ENCODE measurements around the gene CIAO2B. TPM values are rescaled to one million over a fixed set of nuclear protein-coding genes. Genes with fewer than 3 reads are reported as not detected.

CIAO2B gene
- total and polyA plus RNA-seq, 2 donors (not counting 3 experiments of a cell fraction or from before 2014, with no cell fraction given), result 78.7 to 314 TPM

DNA sequence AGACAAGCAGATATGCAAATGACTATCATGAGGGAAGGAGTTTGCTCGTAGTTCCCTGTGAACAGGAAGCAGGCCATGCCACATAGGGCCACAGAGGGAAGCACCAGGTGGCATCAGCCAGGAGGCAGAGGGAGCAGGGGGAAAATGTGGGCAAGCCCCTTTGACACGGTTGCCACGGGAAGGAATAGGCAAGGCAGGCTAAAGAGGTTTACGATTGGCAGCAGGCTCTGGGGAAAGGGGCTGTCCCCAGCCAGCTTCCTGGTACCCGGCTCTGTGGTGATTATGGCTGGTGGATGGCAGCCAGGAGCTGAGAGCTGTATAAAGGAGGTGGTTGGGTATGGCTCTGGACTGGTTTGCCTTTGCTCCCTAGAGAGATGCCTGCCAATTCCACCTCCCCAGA lies 27.7 kb upstream of the CIAO2B start:
- Histone ChIP-seq H3K4me3 (replicated peaks in 1 of 3; ENCODE audit: insufficient read depth in 1 of 3, low read depth in 1 of 3, low read length in 3 of 3) (no peak overlapping the region), H3K9me1 (replicated peaks; ENCODE audit: control insufficient read depth, extremely low read depth, insufficient read depth, low read length) (no peaks in the 10 kb centered on the region), H3K36me3 (ENCODE audit: control insufficient read depth in 2 of 2, extremely low read depth in 1 of 2, insufficient read depth in 2 of 2, low read length in 2 of 2) (no peaks in the 10 kb centered on the region), H3K79me2 (ENCODE audit: control insufficient read depth, insufficient read depth, low read length) (no peaks in the 10 kb centered on the region), H2AFZ (ENCODE audit: low read depth, low read length) (no peak overlapping the region), H3K4me2 (ENCODE audit: insufficient read depth, low read length) (no peak overlapping the region), H4K20me1 (replicated peaks; ENCODE audit: control insufficient read depth, extremely low read depth, insufficient read depth, low read length) (no peaks in the 10 kb centered on the region), H3K9ac (replicated peaks; ENCODE audit: extremely low read depth, insufficient read depth, low read length) (no peak overlapping the region), H3K4me1 (ENCODE audit: control insufficient read depth, extremely low read depth, insufficient read depth, low read length) (no peaks in the 10 kb centered on the region), H3K9me3 (replicated peaks; ENCODE audit: control insufficient read depth, insufficient read depth, low read length) (no peaks in the 10 kb centered on the region), H3K27me3 (ENCODE audit: control insufficient read depth in 2 of 2, insufficient read depth in 2 of 2, low read length in 2 of 2) (peaks cover 0 to 4% of the 10 kb centered on the region in 2 experiments), H3K27ac (ENCODE audit: insufficient read depth, low read depth, low read length) (no peak overlapping the region)
- DNase-seq (ENCODE audit: low read depth, low spot score) (no peak), FAIRE-seq (no peak)
- CTCF ChIA-PET, result interaction anchor here (0.7 to 1.6 kb wide), 4 partner anchors 80 to 224 kb away, joined by 3 to 15 read pairs (median 6); no protein-coding TSS in a partner anchor
- TF ChIP-seq MYC (IDR thresholded peaks at IDR 0.05; ENCODE audit: low read depth, low read length) (no peak), EZH2 (IDR thresholded peaks at IDR 0.05; ENCODE audit: borderline replicate concordance, low read depth, low read length, severe bottlenecking) (no peak), FOS (IDR thresholded peaks at IDR 0.05; ENCODE audit: borderline replicate concordance, insufficient read depth, low read length) (no peak), POLR2AphosphoS5 (IDR thresholded peaks at IDR 0.05; ENCODE audit: insufficient read depth, low read depth, low read length) (no peak), GATA2 (IDR thresholded peaks at IDR 0.05; ENCODE audit: insufficient read depth, insufficient read length, low read depth, low read length) (no peak), JUN (IDR thresholded peaks at IDR 0.05; ENCODE audit: borderline replicate concordance, insufficient read depth, insufficient read length, low read depth) (no peak), POLR2A (IDR thresholded peaks at IDR 0.05; ENCODE audit: low read depth, low read length) (no peak)
- TF ChIP-seq, protein P1, sequence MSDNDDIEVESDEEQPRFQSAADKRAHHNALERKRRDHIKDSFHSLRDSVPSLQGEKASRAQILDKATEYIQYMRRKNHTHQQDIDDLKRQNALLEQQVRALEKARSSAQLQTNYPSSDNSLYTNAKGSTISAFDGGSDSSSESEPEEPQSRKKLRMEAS (IDR thresholded peaks at IDR 0.05; ENCODE audit: insufficient read depth, insufficient read length), result no peak
- TF ChIP-seq, protein P2, sequence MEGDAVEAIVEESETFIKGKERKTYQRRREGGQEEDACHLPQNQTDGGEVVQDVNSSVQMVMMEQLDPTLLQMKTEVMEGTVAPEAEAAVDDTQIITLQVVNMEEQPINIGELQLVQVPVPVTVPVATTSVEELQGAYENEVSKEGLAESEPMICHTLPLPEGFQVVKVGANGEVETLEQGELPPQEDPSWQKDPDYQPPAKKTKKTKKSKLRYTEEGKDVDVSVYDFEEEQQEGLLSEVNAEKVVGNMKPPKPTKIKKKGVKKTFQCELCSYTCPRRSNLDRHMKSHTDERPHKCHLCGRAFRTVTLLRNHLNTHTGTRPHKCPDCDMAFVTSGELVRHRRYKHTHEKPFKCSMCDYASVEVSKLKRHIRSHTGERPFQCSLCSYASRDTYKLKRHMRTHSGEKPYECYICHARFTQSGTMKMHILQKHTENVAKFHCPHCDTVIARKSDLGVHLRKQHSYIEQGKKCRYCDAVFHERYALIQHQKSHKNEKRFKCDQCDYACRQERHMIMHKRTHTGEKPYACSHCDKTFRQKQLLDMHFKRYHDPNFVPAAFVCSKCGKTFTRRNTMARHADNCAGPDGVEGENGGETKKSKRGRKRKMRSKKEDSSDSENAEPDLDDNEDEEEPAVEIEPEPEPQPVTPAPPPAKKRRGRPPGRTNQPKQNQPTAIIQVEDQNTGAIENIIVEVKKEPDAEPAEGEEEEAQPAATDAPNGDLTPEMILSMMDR (IDR thresholded peaks at IDR 0.05; ENCODE audit: extremely low read depth in 1 of 2, insufficient read depth in 1 of 2, low read depth in 1 of 2, low read length in 2 of 2), result no peak
- dilution Hi-C loops (cut with MboI; ENCODE audit: extremely low pct_ligation_motif_present, low sequenced_read_pairs), result no loop called here
- intact Hi-C loops (cut with micrococcal nuclease), result no loop called here
- POLR2A ChIA-PET, result no interaction called here
- BruUV-seq (replicated peaks), result no TSS peak
